Nephron progenitor cell (in vitro differentiated cells): ENCODE measurements around the gene BAZ2A.

Source experiments
- DNase-seq: peaks from one replicate; pipeline ENCODE4 v3.0.0; 2021
- H3K27ac Mint-ChIP-seq: 2 replicates; pipeline ENCODE4 v1.8.0; 2021; ENCODE audit warnings: mild to moderate bottlenecking, moderate library complexity, mixed read lengths
- H3K27me3 Mint-ChIP-seq: 2 replicates; pipeline ENCODE4 v1.8.0; 2021; ENCODE audit warnings: mild to moderate bottlenecking, low read depth, mixed read lengths; ENCODE audit not compliant: poor library complexity
- H3K36me3 Mint-ChIP-seq: 2 replicates; pipeline ENCODE4 v1.8.0; 2021; ENCODE audit warnings: low read depth, mixed read lengths
- H3K4me1 Mint-ChIP-seq: 2 replicates; pipeline ENCODE4 v1.8.0; 2021; ENCODE audit warnings: mixed read lengths
- H3K4me3 Mint-ChIP-seq: 2 replicates; pipeline ENCODE4 v1.8.0; 2021; ENCODE audit warnings: mild to moderate bottlenecking, moderate library complexity, mixed read lengths
- H3K9me3 Mint-ChIP-seq: 2 replicates; pipeline ENCODE4 v1.8.0; 2021; ENCODE audit warnings: mild to moderate bottlenecking, moderate library complexity, mixed read lengths
- CTCF ChIP-seq: fragments of 200-600 bp; sonication (generic); IDR thresholded peaks from 2 replicates; pipeline ENCODE4 v1.5.0; 2021; ENCODE audit warnings: antibody characterized with exemption

The BAZ2A gene

GRCh38 chr12:56604355-56604754 lies 25.8 kb downstream of the BAZ2A start:
- H3K36me3 Mint-ChIP-seq, result peaks cover 77% of the 10 kb centered on the region

GRCh38 chr12:56602239-56602638 lies 27.9 kb downstream of the BAZ2A start:
- H3K27ac Mint-ChIP-seq, result no peak overlapping the region
- DNase-seq, result no peak
- H3K36me3 Mint-ChIP-seq, result peaks cover 85% of the 10 kb centered on the region
- H3K4me1 Mint-ChIP-seq, result peaks cover 5% of the 10 kb centered on the region
- no peaks in the 10 kb centered on the region for H3K9me3 Mint-ChIP-seq
- H3K27me3 Mint-ChIP-seq, result peaks cover 2% of the 10 kb centered on the region
- no peak overlapping the region for H3K4me3 Mint-ChIP-seq
- no peak for TF ChIP-seq CTCF

More at GRCh38 chr12:56604355-56604754, 25.8 kb downstream of the BAZ2A start:
- TF ChIP-seq CTCF, result no peak
- Mint-ChIP-seq H3K27me3 (peaks cover 2% of the 10 kb centered on the region), H3K4me3 (no peak overlapping the region), H3K27ac (no peak overlapping the region), H3K4me1 (no peaks in the 10 kb centered on the region), H3K9me3 (no peaks in the 10 kb centered on the region)
- no peak for DNase-seq

- H3K4me3 Mint-ChIP-seq, result no peak overlapping the region
- peaks cover 11% of the 10 kb centered on the region for H3K4me1 Mint-ChIP-seq
- TF ChIP-seq CTCF, result no peak
- peak overlapping the region; percentile 86 for H3K27ac Mint-ChIP-seq
- H3K36me3 Mint-ChIP-seq, result peaks cover 84% of the 10 kb centered on the region
- DNase-seq, result peak; percentile 21
- peaks cover 2% of the 10 kb centered on the region for H3K27me3 Mint-ChIP-seq
- no peaks in the 10 kb centered on the region for H3K9me3 Mint-ChIP-seq
Measured at GRCh38 chr12:56601503-56601902, 28.6 kb downstream of the BAZ2A start.

DNA sequence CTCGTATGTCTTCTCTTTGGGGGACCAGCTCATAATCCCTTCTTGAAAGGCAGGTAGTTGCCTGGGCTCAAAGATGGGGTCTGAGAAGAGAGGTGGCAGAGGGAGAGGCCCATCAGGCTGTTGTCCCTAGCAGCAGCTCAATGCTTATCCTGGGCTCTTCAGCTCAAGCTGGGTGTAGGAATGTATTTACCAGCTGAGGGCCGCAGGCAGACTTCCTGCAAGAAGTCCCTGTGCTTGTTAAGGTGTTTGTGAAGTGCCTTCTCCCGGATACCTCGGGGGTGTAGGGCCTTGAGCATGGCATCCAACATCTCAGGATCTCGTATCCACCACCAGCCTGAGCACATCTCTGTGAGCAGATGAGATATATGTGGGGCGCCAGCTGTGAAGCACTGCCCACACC lies 29.4 kb downstream of the BAZ2A start:
- no peak overlapping the region for H3K27ac Mint-ChIP-seq
- H3K4me3 Mint-ChIP-seq, result no peak overlapping the region
- no peak for DNase-seq
- no peaks in the 10 kb centered on the region for H3K9me3 Mint-ChIP-seq
- H3K4me1 Mint-ChIP-seq, result peaks cover 18% of the 10 kb centered on the region
- peaks cover 2% of the 10 kb centered on the region for H3K27me3 Mint-ChIP-seq
- no peak for TF ChIP-seq CTCF
- H3K36me3 Mint-ChIP-seq, result peaks cover 77% of the 10 kb centered on the region

DNA sequence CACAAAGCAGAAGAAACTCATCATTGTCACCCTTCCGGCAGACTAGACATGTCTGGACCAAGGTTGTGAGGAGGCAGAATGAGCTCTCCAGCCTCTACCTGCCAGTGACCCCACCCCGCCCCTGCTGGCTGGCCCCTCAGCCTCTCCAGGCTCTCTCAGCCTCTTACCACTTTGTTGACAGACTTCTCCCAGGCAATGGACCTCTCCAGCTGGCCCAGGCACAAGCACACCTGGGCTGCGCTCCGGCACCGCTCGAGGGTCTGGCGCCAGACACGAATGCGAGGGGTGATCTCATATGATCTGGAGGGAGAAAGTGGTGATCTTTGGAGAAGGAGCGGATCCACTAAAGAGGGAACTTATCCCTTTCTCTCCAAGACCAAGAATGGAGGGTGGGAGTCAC lies 30.3 kb downstream of the BAZ2A start:
- no peak for TF ChIP-seq CTCF
- H3K27me3 Mint-ChIP-seq, result no peaks in the 10 kb centered on the region
- peaks cover 68% of the 10 kb centered on the region for H3K36me3 Mint-ChIP-seq
- DNase-seq, result no peak
- no peak overlapping the region for H3K27ac Mint-ChIP-seq
- H3K4me3 Mint-ChIP-seq, result no peak overlapping the region
- no peaks in the 10 kb centered on the region for H3K9me3 Mint-ChIP-seq
- peaks cover 28% of the 10 kb centered on the region for H3K4me1 Mint-ChIP-seq

DNA sequence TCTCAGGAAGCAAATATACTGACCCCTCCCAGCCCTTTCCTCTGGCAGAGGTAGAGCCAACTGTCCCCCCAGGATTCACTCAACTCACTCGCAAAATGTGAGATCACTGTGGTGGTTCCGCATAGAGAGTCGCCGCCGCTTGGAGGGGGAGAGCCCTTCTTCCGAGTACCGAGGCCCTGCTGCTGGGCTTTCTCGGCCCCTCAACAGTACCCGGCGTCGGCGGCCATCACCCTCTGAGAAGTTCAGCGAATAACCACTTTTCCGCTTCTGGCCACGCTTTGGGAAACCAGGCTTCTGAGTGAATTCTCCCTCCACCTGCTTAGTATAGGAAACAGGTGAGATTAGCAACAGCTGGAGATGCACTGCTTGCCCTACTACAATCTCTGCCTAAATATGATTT lies 31.1 kb downstream of the BAZ2A start:
- no peak overlapping the region for H3K27ac Mint-ChIP-seq
- H3K9me3 Mint-ChIP-seq, result no peaks in the 10 kb centered on the region
- no peak for DNase-seq
- peaks cover 61% of the 10 kb centered on the region for H3K36me3 Mint-ChIP-seq
- no peak overlapping the region for H3K4me3 Mint-ChIP-seq
- H3K27me3 Mint-ChIP-seq, result no peaks in the 10 kb centered on the region
- peaks cover 35% of the 10 kb centered on the region for H3K4me1 Mint-ChIP-seq
- TF ChIP-seq CTCF, result no peak
